Loucy (cell line): ENCODE measurements around the gene KPNA4.

Source experiments
- CTCF ChIP-seq: fragments of 200-600 bp; sonication (generic); conservative IDR thresholded peaks from 2 replicates; pipeline ENCODE4 v1.5.1; 2014; ENCODE audit warnings: mild to moderate bottlenecking, antibody characterized with exemption, low read length
- EZH2phosphoT487 ChIP-seq: fragments of 200-600 bp; IDR thresholded peaks from 2 replicates; pipeline ENCODE4 v1.6.1; 2018; ENCODE audit warnings: antibody characterized with exemption, mild to moderate bottlenecking, moderate library complexity, borderline replicate concordance

- TF ChIP-seq CTCF (no peak), EZH2phosphoT487 (no peak)
Measured at GRCh38 chr3:160448845-160449635, 116.3 kb downstream of the KPNA4 start.
